ENCODE data around the gene APOD.

APOD gene

GRCh38 chr3:195570344-195570743, 13.4 kb downstream of the APOD start:
- TF ChIP-seq MYC (IDR thresholded peaks at IDR 0.05; ENCODE audit: low read depth, low read length) (no peak), MAX (IDR thresholded peaks at IDR 0.05; ENCODE audit: low read depth, low read length) (no peak; the same call in 1 of the 2 replicates), CTCF (IDR thresholded peaks at IDR 0.05; ENCODE audit: low read depth, low read length) (no peak), POLR2A (IDR thresholded peaks at IDR 0.05; ENCODE audit: extremely low read depth, insufficient read length) (no peak)
- peak; percentile 46 for DNase-seq (ENCODE audit: low read depth)
- no peak overlapping the region for H3K4me3 ChIP-seq (ENCODE audit: low read depth, low read length)

DNA sequence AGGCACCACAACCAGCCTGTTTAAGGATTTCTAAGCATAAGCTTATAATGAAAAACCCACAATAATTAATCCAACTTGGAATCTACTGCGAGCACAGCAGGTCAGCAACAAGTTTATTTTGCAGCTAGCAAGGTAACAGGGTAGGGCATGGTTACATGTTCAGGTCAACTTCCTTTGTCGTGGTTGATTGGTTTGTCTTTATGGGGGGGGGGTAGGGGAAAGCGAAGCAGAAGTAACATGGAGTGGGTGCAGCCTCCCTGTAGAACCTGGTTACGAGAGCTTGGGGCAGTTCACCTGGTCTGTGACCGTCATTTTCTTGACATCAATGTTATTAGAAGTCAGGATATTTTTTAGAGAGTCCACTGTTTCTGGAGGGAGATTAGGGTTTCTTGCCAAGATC, 15.1 kb downstream of the APOD start:
- H3K4me3 ChIP-seq (ENCODE audit: low read depth, low read length) = no peak overlapping the region
- no peak for DNase-seq (ENCODE audit: low read depth)
- no peak for TF ChIP-seq MYC (IDR thresholded peaks at IDR 0.05; ENCODE audit: low read depth, low read length)
- TF ChIP-seq CTCF (IDR thresholded peaks at IDR 0.05; ENCODE audit: low read depth, low read length) = no peak
- no peak for TF ChIP-seq MAX (IDR thresholded peaks at IDR 0.05; ENCODE audit: low read depth, low read length)
- no peak for TF ChIP-seq POLR2A (IDR thresholded peaks at IDR 0.05; ENCODE audit: extremely low read depth, insufficient read length)

GRCh38 chr3:195566797-195567196, 16.9 kb downstream of the APOD start:
- no peak overlapping the region for H3K4me3 ChIP-seq (ENCODE audit: low read depth, low read length)
- DNase-seq (ENCODE audit: low read depth) = no peak
- TF ChIP-seq POLR2A (IDR thresholded peaks at IDR 0.05; ENCODE audit: extremely low read depth, insufficient read length) (no peak), CTCF (IDR thresholded peaks at IDR 0.05; ENCODE audit: low read depth, low read length) (no peak), MYC (IDR thresholded peaks at IDR 0.05; ENCODE audit: low read depth, low read length) (no peak), MAX (IDR thresholded peaks at IDR 0.05; ENCODE audit: low read depth, low read length) (no peak)

DNA sequence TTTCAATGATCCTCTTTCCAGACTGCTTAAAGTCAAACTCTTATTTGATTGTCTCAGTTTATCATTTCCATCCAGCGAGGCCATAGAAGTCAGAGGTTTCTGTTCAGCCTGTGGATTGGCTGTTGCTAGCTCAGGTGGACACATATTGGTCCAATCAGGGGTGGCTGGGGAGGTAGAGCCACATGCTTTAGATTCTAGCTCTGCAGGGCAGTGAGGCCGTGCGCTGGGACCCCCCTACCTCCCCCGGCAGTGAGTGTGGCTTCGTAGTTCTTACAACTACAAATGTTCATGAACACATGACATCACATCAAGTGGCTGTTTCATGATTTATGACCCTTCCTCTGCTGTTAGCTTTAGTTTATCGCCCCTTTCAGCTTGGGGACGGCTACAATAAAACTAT, 18.0 kb downstream of the APOD start:
- no peak overlapping the region for H3K4me3 ChIP-seq (ENCODE audit: low read depth, low read length)
- no peak for TF ChIP-seq MYC (IDR thresholded peaks at IDR 0.05; ENCODE audit: low read depth, low read length)
- TF ChIP-seq MAX (IDR thresholded peaks at IDR 0.05; ENCODE audit: low read depth, low read length) = no peak
- no peak for TF ChIP-seq POLR2A (IDR thresholded peaks at IDR 0.05; ENCODE audit: extremely low read depth, insufficient read length)
- TF ChIP-seq CTCF (IDR thresholded peaks at IDR 0.05; ENCODE audit: low read depth, low read length) = no peak
- no peak for DNase-seq (ENCODE audit: low read depth)

- TF ChIP-seq CTCF (IDR thresholded peaks at IDR 0.05; ENCODE audit: low read depth, low read length) (no peak), MYC (IDR thresholded peaks at IDR 0.05; ENCODE audit: low read depth, low read length) (no peak), POLR2A (IDR thresholded peaks at IDR 0.05; ENCODE audit: extremely low read depth, insufficient read length) (no peak), MAX (IDR thresholded peaks at IDR 0.05; ENCODE audit: low read depth, low read length) (no peak)
- no peak for DNase-seq (ENCODE audit: low read depth)
- no peak overlapping the region for H3K4me3 ChIP-seq (ENCODE audit: low read depth, low read length)
These were observed 20.4 kb downstream of the APOD start for GRCh38 chr3:195563317-195563716.
